Astrocyte of the cerebellum (primary cell): ENCODE data around the gene CRYGS.

Source experiments
- DNase-seq: peaks from one replicate; pipeline ENCODE4 v3.0.0-alpha.2; 2011; ENCODE audit warnings: low read depth
- H3K4me3 ChIP-seq: 2 replicates; pipeline ENCODE4 v1.5.1; 2011; ENCODE audit warnings: mild to moderate bottlenecking, low read depth, low read length, moderate library complexity
- CTCF ChIP-seq: IDR thresholded peaks from 2 replicates; pipeline ENCODE4 v1.5.1; 2012; ENCODE audit warnings: low read length, low read depth, moderate library complexity, mild to moderate bottlenecking; ENCODE audit errors: missing control alignments
- in situ Hi-C: cut with HindIII; loops from 2 replicates; pipeline ENCODE4 v1.10.0; 2017; ENCODE audit warnings: low sequenced_read_pairs

CRYGS gene

GRCh38 chr3:186523022-186523421 lies 21.2 kb downstream of the CRYGS start:
- no peak overlapping the region for H3K4me3 ChIP-seq
- DNase-seq = no peak
- TF ChIP-seq CTCF = no peak
- in situ Hi-C loops = no loop called here

GRCh38 chr3:186520957-186521842 lies 23.0 kb downstream of the CRYGS start:
- TF ChIP-seq CTCF = no peak
- in situ Hi-C loops = no loop called here
- H3K4me3 ChIP-seq = no peak overlapping the region
- DNase-seq = no peak

DNA sequence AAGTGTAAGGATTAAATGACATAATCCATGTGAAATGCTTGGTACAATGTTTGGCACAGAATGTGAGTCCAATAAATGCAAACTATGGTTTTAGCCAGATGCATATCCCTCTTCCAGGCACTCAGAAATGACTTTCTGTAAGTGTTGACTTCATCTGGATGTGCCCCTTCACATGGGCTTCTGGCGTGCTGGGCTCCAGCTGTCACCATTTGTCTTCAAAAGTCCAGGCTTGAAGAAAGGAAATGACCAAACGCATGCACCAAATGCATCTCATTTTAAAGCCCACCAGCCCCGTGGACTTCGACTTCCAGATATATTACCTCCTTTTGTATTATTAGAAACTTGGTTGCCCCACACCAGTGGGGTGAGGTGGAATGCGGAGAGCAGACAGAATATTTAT lies 23.7 kb downstream of the CRYGS start:
- DNase-seq = no peak
- no peak overlapping the region for H3K4me3 ChIP-seq
- no peak for TF ChIP-seq CTCF
- in situ Hi-C loops = no loop called here

- no peak overlapping the region for H3K4me3 ChIP-seq
- TF ChIP-seq CTCF = no peak
- in situ Hi-C loops = no loop called here
- no peak for DNase-seq
Measured at GRCh38 chr3:186519021-186519658, 25.0 kb downstream of the CRYGS start.

GRCh38 chr3:186517218-186517617 lies 27.0 kb downstream of the CRYGS start:
- H3K4me3 ChIP-seq = no peak overlapping the region
- TF ChIP-seq CTCF = no peak
- DNase-seq = no peak
- in situ Hi-C loops = no loop called here

- no peak for DNase-seq
- no peak for TF ChIP-seq CTCF
- in situ Hi-C loops = no loop called here
- H3K4me3 ChIP-seq = no peak overlapping the region
Measured at GRCh38 chr3:186516646-186517045, 27.5 kb downstream of the CRYGS start.
